ENCODE measurements around the gene VHLL. TPM values are rescaled to one million over a fixed set of nuclear protein-coding genes. Genes with fewer than 3 reads are reported as not detected.
A peak's percentile ranks its signal among the peaks of the same experiment; 100 is the strongest.

VHLL gene
- total RNA-seq, 1 experiment from 2014 or later, result not detected

GRCh38 chr1:156320560-156320959 is 21.5 kb upstream of the VHLL start:
- no peak for TF ChIP-seq CTCF (IDR thresholded peaks at IDR 0.05; ENCODE audit: insufficient read depth in 1 of 2, low read depth in 1 of 2, low read length in 1 of 2, severe bottlenecking in 1 of 2, unreplicated experiment in 1 of 2)
- Histone ChIP-seq H3K27me3 (replicated peaks; ENCODE audit: control insufficient read depth, insufficient read depth, low read length) (no peaks in the 10 kb centered on the region), H3K4me3 (ENCODE audit: low read depth, low read length) (no peak overlapping the region), H3K36me3 (ENCODE audit: control insufficient read depth, insufficient read depth, low read length) (peaks cover 3% of the 10 kb centered on the region), H3K4me1 (no peaks in the 10 kb centered on the region), H3K9me3 (no peaks in the 10 kb centered on the region)
- intact Hi-C loops (cut with micrococcal nuclease; ENCODE audit: unreplicated experiment), result no loop called here
- no peaks in the 10 kb centered on the region for H3K4me1 Mint-ChIP-seq (ENCODE audit: low read depth, unreplicated experiment)
- no peak for DNase-seq
- no TSS peak for BruUV-seq (replicated peaks)
- H3K36me3 Mint-ChIP-seq (ENCODE audit: insufficient read depth, unreplicated experiment), result peaks cover 98% of the 10 kb centered on the region
- no peak overlapping the region for H3K27ac Mint-ChIP-seq (ENCODE audit: unreplicated experiment)
- H3K4me3 Mint-ChIP-seq (ENCODE audit: unreplicated experiment), result no peak overlapping the region
- no peaks in the 10 kb centered on the region for H3K27me3 Mint-ChIP-seq (ENCODE audit: insufficient read depth, unreplicated experiment)
- CTCF ChIA-PET, result no interaction called here
- POLR2A ChIA-PET, result no interaction called here
- H3K9me3 Mint-ChIP-seq (ENCODE audit: unreplicated experiment), result no peaks in the 10 kb centered on the region

GRCh38 chr1:156319664-156320063 is 20.6 kb upstream of the VHLL start:
- ChIA-PET CTCF (interaction anchor here (0.6 to 1.9 kb wide), 9 partner anchors 10 to 174 kb away, joined by 3 to 6 read pairs (median 5); partner anchors contain the start of genes PAQR6 and SMG5), POLR2A (interaction anchor here (0.5 kb wide), 1 partner anchor 43 kb away, joined by 3 read pairs; no protein-coding TSS in a partner anchor)
- no peaks in the 10 kb centered on the region for H3K4me1 Mint-ChIP-seq (ENCODE audit: low read depth, unreplicated experiment)
- Histone ChIP-seq H3K36me3 (ENCODE audit: control insufficient read depth, insufficient read depth, low read length) (peaks cover 3% of the 10 kb centered on the region), H3K9me3 (no peaks in the 10 kb centered on the region), H3K4me1 (no peaks in the 10 kb centered on the region), H3K4me3 (ENCODE audit: low read depth, low read length) (no peak overlapping the region), H3K27me3 (replicated peaks; ENCODE audit: control insufficient read depth, insufficient read depth, low read length) (no peaks in the 10 kb centered on the region)
- DNase-seq, result peak in 1 of 2 experiments; percentile 40
- BruUV-seq (replicated peaks), result no TSS peak
- no peak overlapping the region for H3K4me3 Mint-ChIP-seq (ENCODE audit: unreplicated experiment)
- H3K36me3 Mint-ChIP-seq (ENCODE audit: insufficient read depth, unreplicated experiment), result peaks cover 98% of the 10 kb centered on the region
- H3K27ac Mint-ChIP-seq (ENCODE audit: unreplicated experiment), result no peak overlapping the region
- no peaks in the 10 kb centered on the region for H3K27me3 Mint-ChIP-seq (ENCODE audit: insufficient read depth, unreplicated experiment)
- intact Hi-C loops (cut with micrococcal nuclease; ENCODE audit: unreplicated experiment), result loop anchor here (1.0 to 5.0 kb wide), 2 partner anchors 35 to 172 kb away; partner anchors contain the start of gene TMEM79
- no peaks in the 10 kb centered on the region for H3K9me3 Mint-ChIP-seq (ENCODE audit: unreplicated experiment)
- peak; percentile 57 to 60 for TF ChIP-seq CTCF (IDR thresholded peaks at IDR 0.05; ENCODE audit: insufficient read depth in 1 of 2, low read depth in 1 of 2, low read length in 1 of 2, severe bottlenecking in 1 of 2, unreplicated experiment in 1 of 2)

- H3K4me3 Mint-ChIP-seq (ENCODE audit: unreplicated experiment), result no peak overlapping the region
- no peak for TF ChIP-seq CTCF (IDR thresholded peaks at IDR 0.05; ENCODE audit: insufficient read depth in 1 of 2, low read depth in 1 of 2, low read length in 1 of 2, severe bottlenecking in 1 of 2, unreplicated experiment in 1 of 2)
- no peaks in the 10 kb centered on the region for H3K4me1 Mint-ChIP-seq (ENCODE audit: low read depth, unreplicated experiment)
- Histone ChIP-seq H3K27me3 (replicated peaks; ENCODE audit: control insufficient read depth, insufficient read depth, low read length) (no peaks in the 10 kb centered on the region), H3K9me3 (no peaks in the 10 kb centered on the region), H3K36me3 (ENCODE audit: control insufficient read depth, insufficient read depth, low read length) (peaks cover 3% of the 10 kb centered on the region), H3K4me1 (no peaks in the 10 kb centered on the region), H3K4me3 (ENCODE audit: low read depth, low read length) (no peak overlapping the region)
- H3K27me3 Mint-ChIP-seq (ENCODE audit: insufficient read depth, unreplicated experiment), result no peaks in the 10 kb centered on the region
- ChIA-PET CTCF (interaction anchor here (0.6 kb wide), 1 partner anchor 115 kb away, joined by 3 read pairs; no protein-coding TSS in a partner anchor), POLR2A (no interaction called here)
- intact Hi-C loops (cut with micrococcal nuclease; ENCODE audit: unreplicated experiment), result loop anchor here (5.0 kb wide), 1 partner anchor 170 kb away; no protein-coding TSS in a partner anchor
- H3K9me3 Mint-ChIP-seq (ENCODE audit: unreplicated experiment), result no peaks in the 10 kb centered on the region
- DNase-seq, result no peak
- peaks cover 98% of the 10 kb centered on the region for H3K36me3 Mint-ChIP-seq (ENCODE audit: insufficient read depth, unreplicated experiment)
- BruUV-seq (replicated peaks), result no TSS peak
- no peak overlapping the region for H3K27ac Mint-ChIP-seq (ENCODE audit: unreplicated experiment)
Observed at GRCh38 chr1:156316909-156317308, 17.8 kb upstream of the VHLL start.

Data from Caco-2 (cell line).